Hypothalamus (tissue), 51 donors: ENCODE measurements around the gene DEDD.

ENCODE experiments used
- DNase-seq, 51 donors: peaks; one replicate each; lab custom pipeline; 2025; lab: John Stamatoyannopoulos, UW

The DEDD gene

DNA sequence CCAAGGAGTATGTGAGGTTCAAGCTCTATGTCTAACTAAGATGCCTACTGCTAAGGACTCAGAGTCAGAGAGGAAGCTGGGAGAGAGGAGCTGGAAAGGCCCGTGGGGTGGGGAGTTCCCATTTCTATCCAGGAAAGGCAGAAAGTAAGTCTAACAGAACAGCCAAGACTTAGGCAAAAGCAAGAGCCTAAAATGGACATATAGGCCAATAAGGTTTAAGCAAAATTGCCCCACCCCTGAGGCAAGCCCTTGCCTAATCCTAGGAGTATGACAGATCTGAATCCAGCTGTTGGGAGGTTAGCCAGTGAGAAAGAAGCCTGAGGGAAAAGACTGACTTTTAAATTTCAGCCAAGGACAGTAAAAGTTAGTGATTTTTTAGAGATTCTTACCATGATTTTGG is 35.9 kb downstream of the DEDD start:
- DNase-seq = no peak

DNA sequence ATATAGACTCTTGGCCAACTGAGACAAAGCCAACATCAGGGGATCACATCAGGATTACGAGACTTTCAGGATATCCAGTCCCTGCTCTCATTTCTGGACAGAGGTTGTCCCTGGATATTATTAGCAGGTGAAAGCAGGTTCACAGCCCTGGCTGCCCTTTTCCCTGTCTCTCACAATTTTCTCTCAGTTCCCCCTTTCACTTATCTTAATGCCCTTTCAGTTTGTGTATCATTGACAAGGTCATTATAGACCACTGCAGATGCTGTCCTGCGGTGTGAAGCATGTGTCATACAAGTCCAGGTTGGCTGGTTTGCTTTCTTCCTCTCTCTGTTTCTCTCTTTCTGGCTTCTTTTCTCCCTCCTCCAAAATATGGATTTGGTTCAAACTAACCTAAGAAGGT is 36.5 kb downstream of the DEDD start:
- no peak for DNase-seq

DNA sequence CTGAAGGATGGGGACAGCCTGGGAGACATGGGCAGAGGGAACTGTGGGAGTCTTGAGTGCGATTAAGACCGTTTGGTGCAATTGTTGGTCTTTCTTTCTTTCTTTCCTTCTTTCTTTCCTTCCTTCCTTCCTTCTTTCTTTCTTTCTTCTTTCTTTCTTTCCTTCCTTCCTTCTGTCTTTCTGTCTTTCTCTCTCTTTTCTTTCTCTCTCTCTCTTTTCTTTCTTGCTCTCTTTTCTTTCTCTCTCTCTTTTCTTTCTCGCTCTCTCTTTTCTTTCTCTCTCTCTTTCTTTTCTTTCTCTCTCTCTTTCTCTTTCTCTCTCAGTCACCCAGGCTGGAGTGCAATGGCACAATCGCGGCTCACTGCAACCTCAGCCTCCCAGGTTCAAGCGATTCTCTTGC is 37.2 kb downstream of the DEDD start:
- DNase-seq = no peak

DNA sequence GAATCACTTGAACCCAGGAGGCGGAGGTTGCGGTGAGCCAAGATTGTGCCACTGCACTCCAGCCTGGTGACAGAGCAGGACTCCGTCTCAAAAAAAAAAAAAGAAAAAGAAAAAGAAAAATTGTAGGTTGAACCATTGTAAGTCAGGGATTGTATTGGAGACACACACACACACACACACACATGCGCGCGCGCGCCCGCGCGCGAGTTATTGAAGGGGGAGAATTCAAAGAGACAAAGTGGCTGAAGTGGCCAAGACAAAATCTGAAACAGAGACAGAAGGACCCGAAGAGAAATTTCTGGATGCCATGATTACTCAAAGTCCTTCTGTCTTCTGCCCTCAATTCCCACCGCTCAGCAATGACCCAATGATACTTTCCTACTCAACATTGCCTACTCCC is 38.0 kb downstream of the DEDD start:
- DNase-seq = no peak

DNA sequence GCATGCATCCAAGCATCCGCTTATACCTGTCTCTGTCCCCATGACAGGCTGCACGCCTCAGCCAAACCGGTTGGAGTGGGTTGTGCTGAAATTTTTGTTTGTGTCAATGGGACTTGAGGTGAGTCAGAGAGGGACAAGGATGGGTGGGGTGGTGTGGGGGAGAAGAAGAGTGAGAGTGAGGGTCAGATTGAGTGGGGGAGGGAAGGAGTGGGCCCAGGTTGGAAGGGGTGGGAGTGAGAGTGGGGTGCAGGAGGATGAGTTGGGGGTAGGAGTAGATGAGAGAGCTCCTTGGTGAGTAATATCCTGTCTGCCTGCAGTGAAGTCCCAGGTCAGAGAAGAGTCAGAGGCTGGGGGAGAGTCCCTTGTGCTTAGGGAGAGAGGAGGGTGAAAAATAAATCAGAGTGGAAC is 39.8 kb downstream of the DEDD start:
- DNase-seq = no peak

DNA sequence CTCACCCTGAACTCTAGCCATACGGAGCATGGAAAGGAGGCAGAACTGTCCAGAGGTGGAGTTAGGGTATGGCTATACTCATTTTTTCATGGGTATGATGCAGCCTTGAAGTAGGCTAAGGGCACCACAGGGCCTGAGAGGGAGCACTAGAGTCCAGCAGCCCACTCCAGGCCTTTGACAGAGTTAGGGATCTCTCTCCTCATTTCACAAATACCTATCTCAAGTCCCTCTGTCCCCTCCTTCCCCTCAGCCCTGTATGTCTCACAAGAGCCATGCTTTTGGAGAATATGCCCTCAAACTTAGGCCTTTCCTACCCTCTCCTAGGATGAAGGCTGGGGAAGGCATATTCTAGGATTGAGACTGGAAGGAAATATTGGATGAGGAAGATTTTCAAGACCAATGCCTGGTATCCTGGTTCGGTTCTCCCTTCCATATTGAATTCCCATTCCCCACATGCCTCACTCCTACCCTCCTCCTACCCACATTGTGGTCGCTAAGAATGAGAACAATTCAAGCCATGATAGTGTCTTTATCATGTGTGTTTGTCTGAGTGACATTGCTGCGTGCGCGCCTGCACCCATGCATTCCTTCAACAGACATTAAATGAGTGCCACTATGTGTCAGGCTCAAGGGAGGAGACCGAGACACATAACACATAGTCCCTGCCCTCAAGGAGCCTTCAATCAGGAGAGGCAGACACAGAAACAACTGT is 40.5 kb downstream of the DEDD start:
- no peak for DNase-seq

DNA sequence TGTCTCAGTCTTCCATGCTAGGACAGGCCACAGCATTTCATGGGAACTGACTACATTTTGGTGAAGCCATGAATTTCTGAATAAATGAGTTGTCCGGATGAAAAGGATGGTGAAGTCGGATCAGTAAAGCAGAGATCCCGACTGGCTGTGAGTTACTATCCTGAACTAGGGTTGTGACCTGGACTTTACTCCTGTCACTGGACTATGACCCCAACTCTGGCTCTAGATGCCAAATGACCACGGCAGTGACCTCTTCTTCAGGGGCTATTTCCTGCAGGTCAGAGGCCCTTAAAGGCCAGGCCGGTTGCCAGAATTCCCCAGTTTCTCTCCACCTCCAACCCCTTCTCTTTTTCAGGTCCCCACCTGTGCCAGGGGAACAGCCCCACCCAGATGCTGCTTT is 41.4 kb downstream of the DEDD start:
- DNase-seq = no peak

DNA sequence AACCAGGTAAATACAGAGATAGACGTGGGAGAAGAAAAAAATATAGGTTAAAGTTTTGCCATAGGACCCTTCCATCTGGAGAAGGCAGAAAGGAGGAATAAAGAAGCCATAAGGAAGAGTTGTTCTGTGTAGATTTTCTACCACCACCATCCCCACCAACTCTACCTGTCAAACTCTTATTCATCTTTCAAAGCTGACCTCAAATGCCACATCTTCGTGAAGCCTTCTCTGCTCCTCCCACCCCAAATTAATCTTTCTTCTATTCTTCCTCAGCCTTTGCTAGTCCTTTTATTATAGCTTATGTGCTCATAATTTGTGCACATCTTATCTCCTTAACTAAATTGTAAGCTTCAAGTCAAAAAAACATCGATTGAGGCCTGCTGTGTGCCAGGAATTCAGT is 41.9 kb downstream of the DEDD start:
- DNase-seq = no peak

DNA sequence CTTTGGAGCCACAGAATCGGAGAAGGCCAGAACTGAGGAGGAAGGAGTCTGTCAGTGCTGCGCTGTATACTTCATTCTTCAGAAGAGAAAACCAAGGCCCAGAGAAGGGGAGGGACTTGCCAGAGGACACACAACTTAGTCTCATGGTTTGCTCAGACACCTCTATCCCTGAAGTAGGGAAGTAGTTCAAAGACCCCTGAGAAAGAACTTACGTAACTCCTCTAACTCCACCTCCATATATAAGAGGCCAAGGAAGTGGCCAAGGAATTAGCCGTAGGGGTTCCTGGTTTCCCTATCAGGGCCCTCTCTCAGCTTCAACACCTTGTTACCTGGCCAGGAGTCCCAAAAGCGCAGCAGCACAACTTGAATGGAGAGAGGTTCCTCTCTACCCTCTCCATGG is 42.5 kb downstream of the DEDD start:
- no peak for DNase-seq

DNA sequence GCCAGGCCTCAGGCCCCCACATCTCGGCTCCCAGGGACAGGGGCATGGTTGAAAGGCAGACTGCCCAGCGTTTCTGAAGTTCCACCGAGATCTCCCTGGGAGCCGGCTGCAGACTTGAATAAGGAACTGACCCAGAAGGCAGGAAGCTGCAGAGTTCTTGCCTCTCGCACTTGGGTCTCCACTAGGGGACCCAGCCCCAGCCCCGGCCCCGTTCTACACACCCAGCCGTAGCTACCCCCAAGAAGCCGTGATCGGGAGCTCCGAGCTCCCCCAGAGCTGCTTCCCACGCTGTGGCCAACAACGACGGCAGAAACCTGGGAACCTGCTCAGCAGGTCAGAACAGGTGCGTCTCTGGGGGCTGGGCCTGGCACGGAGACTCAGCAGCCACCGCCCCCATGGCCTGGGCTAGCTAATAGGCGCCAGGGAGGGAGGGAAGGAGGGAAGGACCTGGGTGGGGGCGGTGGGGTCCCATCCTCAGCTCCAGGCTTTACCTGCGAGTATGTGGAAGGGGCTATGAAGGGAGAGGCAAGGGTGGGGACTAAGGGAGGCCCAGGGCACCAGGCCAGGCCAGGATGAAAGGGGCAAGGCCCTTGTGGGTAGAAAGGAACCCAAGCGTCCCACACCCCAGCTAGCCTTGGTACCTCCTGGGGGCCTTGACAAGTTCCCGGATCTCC is 43.1 kb downstream of the DEDD start, which contains the start of gene NECTIN4:
TSS of gene NECTIN4 (minus strand) at position 308 of the 674 bp plus-strand sequence. CDS start at position 46, 262 bp downstream.
- no peak for DNase-seq

DNA sequence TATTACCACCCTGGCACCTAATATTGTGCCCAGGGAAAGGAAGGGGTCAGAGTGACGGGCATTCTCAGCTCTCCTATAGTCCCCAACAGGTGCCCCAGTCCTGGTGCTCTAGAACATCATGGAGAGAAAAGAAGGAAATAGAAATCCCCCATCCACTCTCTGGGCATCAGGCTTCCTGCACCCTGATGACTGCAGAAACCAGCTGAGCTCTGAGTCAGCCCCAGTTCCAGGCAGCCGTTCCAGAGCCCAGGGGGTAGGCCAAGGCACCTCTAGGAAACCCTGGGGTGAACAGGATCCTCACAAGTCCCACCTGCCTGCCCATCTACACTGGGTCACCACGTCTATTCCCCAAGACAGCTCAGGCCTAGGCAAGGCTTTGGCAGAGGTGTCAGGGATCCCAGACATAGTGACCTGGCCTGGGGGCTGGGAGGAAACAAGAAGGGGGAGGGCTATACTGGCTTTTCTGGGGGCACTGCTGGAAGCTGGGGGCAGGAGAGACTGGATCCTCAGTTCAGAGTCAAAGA is 43.8 kb downstream of the DEDD start:
- DNase-seq = no peak

DNA sequence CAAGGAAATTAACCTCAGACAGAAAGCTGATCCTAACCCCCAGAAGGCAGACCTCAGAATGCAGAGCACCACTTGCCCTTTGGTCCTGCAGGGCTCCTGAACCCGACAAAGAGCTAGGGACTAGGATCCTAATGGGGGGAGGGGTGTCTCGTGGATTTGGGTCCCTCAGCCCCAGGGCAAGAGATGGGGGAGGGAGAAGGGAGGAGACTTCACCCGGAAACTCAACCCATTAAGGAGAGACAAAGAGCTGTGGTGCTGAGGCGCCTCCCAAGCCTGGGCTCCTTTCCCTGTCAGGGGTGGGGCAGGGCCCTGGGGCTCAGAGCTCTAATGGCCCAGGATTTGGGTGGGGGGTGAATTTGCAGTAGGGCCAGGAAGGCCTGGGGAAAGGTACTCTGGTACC is 46.0 kb downstream of the DEDD start:
- DNase-seq = no peak

DNA sequence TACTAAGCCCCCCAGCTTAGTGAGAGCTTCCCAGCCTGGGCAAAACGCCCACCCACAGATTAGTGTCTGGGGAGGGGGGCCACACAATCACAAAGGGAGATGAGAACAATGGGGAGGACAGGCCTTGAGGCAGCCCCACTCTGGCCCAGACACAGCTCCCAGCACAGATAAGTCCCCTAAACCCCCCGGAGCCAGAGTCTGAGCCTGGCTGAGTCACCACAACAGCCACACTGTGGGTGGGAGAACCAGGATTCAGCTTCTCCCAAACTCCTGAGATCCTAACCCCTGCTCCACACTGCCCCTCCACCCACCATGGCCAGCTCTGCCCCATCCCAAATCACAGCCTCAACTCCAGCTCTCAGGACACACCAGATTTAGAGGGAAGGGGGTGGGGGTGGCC is 47.3 kb downstream of the DEDD start:
- no peak for DNase-seq

DNA sequence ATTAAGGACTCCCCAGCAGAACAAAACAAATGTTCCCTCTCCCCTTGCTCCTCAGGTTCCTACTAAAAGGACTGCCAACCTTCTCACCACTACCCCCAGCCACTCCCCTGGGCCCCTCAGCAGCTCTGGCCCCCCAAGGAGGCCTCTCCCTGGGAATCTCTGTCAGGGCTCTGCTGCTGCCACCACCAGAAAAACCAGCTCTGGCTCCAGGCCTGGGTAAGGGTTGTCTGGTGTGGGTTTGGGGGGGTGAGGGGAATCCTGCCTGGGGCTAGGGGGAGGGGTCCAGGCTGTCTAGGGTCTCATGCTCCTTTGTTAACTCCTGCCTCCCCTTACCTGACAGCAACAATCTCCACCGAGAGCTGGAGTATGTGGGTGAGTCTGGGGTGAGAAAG is 47.9 kb downstream of the DEDD start:
- no peak for DNase-seq

DNA sequence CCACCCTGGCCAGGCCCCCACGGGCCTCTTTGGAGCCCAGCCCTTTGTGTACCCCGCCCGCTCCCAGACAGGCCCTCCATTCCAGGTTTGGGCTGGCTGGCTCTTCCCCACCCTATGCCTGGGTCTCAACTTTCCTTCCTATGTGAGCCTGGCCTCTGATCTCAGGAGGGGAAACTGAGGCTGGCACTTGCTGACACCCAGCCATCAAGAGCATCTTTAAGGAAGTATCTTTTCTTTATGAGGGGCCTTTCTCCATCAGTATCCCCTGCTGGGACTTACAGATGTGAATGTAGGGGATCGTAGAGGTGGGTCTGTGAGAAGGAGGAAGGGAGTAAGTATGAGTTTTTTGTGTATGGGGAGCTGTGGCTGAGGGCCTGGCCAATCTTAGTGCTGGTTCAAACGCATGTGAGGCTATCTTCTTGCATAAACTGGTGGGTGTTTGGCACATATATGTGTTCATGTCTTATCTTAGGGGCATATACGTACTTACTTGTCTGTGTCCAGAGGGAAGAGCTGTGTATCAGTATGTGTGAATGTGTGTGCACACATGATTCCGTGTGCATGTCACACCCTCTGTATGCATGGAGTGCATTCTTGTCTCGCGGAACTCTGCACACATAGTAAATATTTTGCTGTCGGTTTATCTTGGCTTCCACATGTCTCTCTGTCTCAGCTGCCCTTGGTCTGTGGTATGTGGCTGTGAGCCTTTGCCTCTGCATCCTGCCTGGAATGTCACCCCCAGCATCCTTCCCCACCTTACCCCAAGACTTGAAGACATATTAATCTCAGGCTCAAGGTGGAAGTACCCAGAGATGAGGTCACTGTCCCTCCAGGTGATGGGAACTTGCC is 48.5 kb downstream of the DEDD start:
- no peak for DNase-seq

DNA sequence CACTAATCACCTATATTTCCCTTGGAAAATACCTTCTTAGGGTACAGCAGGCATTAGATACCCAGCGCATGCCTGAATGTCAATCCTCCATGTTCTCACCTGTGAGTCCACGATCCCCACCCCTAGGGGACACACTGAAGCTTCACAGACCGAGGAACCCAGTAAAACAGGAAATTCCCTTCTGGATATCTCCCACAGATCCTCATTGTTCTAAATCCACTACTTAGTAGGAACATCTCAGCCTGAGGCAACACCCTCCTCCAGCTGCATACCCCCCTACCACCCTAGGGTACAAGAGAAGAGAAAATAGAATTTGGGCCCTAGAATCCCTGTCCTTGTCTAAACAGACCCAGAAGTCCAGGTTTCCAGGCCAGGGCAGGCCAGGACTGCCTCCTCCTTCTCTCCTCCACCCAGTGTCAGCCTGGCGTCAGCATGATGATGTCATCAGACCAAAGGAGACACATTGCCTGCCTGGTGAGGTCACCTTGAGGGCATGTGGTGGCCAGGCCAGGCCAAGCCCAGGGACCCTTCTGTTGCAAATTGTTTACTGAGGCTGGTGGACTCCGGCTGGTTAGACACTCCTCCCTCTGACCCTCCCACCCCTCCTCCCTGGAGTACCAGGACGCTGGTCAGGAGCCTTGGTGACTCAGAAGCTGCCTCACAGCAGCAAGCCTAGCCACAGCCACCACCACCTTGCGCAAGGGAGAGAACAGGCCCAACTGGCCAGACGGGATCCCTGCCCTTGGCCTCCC is 49.3 kb downstream of the DEDD start:
- DNase-seq = no peak

DNA sequence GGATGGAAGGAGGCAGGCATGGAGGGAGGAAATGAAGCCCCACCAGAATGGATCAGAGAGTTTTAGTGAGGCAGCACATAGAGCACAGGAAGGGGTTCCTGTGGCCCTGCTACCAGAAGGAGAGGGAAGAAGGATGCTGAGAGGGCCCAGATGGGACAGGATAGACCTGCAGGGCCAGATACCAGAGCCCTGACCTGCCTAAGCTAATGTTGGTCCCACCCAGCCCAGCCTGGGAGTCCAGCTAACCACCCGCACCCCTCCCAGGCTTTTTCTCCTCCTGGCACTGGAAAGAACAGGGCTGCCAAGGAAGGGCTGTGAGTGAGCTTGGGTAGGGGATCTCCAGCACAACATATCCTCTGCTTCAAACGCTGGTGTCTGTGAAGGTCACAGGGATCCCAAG is 50.0 kb downstream of the DEDD start:
- no peak for DNase-seq

DNA sequence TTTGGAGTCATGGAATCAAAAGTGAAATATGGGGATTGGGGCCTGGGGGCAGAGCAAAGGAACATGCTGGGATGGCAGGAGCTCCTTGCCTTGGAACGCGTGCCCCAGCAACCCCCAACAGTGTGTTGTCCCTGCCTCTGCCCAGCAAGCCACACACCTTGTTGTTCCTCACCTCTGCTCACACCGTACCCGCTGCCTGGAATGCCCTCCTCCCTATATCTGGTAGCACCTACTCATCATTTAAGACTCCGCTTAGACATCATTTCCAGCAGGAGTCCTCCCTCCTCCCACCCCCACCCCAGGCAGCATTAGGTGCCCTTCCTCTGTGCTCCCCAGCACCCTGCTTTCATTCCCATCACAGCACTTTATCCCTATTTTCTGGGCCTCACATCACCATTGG is 50.9 kb downstream of the DEDD start:
- DNase-seq = no peak

DNA sequence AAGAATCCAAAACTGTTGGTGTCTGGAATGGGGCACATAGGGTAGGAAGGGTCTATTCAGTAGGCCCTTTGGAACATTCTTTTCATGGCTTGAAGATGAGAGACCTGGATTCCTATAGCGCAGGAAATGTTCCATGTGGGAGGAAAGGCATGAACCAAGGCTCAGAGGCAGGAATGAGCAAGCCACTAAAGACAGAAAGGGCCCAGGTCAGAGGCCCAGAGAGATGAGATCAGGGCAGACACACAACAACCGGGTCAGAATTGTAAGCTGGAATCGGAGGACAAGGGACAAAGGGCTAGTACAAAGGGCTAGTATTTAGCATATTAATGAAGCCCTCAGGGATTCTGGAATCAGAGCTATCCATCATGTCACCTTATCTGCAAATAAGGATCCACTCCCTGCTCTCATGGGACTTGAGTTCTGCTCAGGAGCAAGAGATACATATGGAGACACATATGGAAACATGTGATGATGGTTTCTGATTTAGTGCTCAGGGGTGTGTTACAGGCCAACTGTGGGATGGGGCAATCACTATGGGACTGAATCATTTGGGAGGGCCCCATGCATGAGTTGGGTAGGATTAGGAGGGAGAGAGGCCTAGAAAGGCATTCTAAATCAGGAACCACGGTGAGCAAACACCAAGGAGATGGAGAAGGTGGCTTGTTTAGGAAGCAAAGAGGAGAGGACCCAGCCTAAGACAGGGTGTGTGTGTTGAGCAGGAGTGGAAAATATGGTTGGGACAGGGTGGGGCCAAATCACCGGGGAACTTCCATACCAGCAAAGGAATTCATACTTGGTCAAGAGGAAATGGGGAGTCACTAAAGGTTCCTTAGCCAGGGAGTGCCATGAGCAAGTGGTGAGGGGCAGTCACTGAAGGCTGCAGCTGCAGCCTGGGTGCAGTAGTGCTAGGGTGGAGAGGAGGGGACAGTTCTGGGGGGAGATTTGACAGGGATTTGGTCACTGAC is 51.7 kb downstream of the DEDD start:
- DNase-seq = no peak
